Parathyroid adenoma (tissue), 2 donors: ENCODE measurements around the gene PSME2.
"Not testable (repeated sequence)": the region's sequence is repeated elsewhere in the genome, so short reads cannot be mapped to it uniquely, and the experiment has no call there.

ENCODE experiments used
- H2AFZ ChIP-seq: fragments of 300-600 bp; sonication (generic); one replicate; pipeline ENCODE4 v1.7.0; 2017; ENCODE audit warnings: antibody characterized with exemption, mild to moderate bottlenecking
- H3K27ac ChIP-seq: fragments of 300-600 bp; sonication (generic); one replicate; pipeline ENCODE4 v1.7.0; 2017
- H3K27me3 ChIP-seq: fragments of 300-600 bp; sonication (generic); one replicate; pipeline ENCODE4 v1.7.0; 2017; ENCODE audit warnings: low read length; ENCODE audit not compliant: control insufficient read depth, insufficient read depth
- H3K36me3 ChIP-seq: fragments of 300-600 bp; sonication (generic); one replicate; pipeline ENCODE4 v1.7.0; 2017; ENCODE audit warnings: low read length; ENCODE audit not compliant: control insufficient read depth, insufficient read depth
- H3K4me1 ChIP-seq: fragments of 300-600 bp; sonication (generic); one replicate; pipeline ENCODE4 v1.7.0; 2017; ENCODE audit warnings: control low read depth
- H3K4me2 ChIP-seq: fragments of 300-600 bp; sonication (generic); one replicate; pipeline ENCODE4 v1.7.0; 2017; ENCODE audit warnings: low read length
- H3K4me3 ChIP-seq: fragments of 300-600 bp; sonication (generic); one replicate; pipeline ENCODE4 v1.7.0; 2017; ENCODE audit warnings: low read depth, low read length
- H3K79me2 ChIP-seq: fragments of 300-600 bp; sonication (generic); one replicate; pipeline ENCODE4 v1.7.0; 2017; ENCODE audit warnings: control low read depth
- H3K9ac ChIP-seq: fragments of 300-600 bp; sonication (generic); one replicate; pipeline ENCODE4 v1.7.0; 2017; ENCODE audit warnings: mild to moderate bottlenecking
- H3K9me3 ChIP-seq: fragments of 300-600 bp; sonication (generic); one replicate; pipeline ENCODE4 v1.7.0; 2017; ENCODE audit warnings: low read length; ENCODE audit not compliant: control insufficient read depth
- TF ChIP-seq, protein P1 (sequence below): fragments of 300-600 bp; sonication (generic); IDR thresholded peaks from one replicate; pipeline ENCODE4 v1.7.0; 2017; ENCODE audit warnings: antibody characterized with exemption, mild to moderate bottlenecking
- donor health status: primary hyperparathyroidism.

Gene PSME2

DNA sequence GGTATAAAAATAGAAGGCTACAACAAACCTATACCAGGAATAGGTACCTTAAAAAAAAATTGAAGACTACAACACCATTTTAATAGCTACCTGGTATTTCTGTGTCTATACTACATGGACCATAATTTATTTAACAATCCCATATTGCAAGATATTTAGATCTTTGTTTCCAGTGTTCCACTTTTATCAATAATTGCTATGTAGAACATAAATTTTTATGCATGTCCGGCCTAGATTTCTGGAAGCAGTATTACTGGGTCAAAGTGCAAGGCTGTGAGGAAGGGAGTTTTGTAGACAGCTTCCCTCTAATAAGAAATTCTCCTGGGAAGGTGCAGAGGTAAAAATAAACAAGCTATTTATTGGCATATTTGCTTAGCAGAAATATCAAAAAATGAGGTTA lies 35.9 kb downstream of the PSME2 start:
- Histone ChIP-seq H3K4me2 (no peak overlapping the region), H2AFZ (no peak overlapping the region), H3K9ac (no peak overlapping the region), H3K79me2 (peaks cover 24% of the 10 kb centered on the region), H3K27me3 (no peaks in the 10 kb centered on the region), H3K4me3 (no peak overlapping the region), H3K36me3 (no peaks in the 10 kb centered on the region), H3K4me1 (peaks cover 9% of the 10 kb centered on the region), H3K27ac (no peak overlapping the region), H3K9me3 (no peaks in the 10 kb centered on the region)
- TF ChIP-seq, protein P1, sequence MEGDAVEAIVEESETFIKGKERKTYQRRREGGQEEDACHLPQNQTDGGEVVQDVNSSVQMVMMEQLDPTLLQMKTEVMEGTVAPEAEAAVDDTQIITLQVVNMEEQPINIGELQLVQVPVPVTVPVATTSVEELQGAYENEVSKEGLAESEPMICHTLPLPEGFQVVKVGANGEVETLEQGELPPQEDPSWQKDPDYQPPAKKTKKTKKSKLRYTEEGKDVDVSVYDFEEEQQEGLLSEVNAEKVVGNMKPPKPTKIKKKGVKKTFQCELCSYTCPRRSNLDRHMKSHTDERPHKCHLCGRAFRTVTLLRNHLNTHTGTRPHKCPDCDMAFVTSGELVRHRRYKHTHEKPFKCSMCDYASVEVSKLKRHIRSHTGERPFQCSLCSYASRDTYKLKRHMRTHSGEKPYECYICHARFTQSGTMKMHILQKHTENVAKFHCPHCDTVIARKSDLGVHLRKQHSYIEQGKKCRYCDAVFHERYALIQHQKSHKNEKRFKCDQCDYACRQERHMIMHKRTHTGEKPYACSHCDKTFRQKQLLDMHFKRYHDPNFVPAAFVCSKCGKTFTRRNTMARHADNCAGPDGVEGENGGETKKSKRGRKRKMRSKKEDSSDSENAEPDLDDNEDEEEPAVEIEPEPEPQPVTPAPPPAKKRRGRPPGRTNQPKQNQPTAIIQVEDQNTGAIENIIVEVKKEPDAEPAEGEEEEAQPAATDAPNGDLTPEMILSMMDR, result no peak

DNA sequence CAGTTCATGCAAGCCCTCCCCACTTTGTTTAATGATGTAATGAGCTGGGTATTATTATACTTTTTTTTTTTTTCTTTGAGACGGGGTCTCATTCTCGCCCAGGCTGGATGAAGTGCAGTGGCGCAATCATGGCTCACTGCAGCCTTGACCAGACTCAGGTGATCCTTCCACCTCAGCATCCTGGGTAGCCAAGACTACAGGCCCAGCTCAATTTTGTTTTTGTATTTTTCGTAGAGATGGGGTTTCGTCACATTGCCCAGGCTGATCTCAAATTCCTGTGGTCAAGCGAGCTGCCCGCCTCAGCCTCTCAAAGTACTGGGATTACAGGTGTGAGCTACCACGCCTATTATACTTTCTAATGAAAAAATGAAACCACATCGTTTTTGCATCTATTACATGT lies 36.4 kb downstream of the PSME2 start:
- Histone ChIP-seq H3K4me1 (peaks cover 9% of the 10 kb centered on the region), H3K4me2 (no peak overlapping the region), H3K79me2 (peaks cover 22% of the 10 kb centered on the region), H3K27ac (no peak overlapping the region), H3K36me3 (no peaks in the 10 kb centered on the region), H2AFZ (no peak overlapping the region), H3K9ac (no peak overlapping the region), H3K4me3 (no peak overlapping the region), H3K9me3 (no peaks in the 10 kb centered on the region), H3K27me3 (no peaks in the 10 kb centered on the region)
- TF ChIP-seq, protein P1, result no peak

DNA sequence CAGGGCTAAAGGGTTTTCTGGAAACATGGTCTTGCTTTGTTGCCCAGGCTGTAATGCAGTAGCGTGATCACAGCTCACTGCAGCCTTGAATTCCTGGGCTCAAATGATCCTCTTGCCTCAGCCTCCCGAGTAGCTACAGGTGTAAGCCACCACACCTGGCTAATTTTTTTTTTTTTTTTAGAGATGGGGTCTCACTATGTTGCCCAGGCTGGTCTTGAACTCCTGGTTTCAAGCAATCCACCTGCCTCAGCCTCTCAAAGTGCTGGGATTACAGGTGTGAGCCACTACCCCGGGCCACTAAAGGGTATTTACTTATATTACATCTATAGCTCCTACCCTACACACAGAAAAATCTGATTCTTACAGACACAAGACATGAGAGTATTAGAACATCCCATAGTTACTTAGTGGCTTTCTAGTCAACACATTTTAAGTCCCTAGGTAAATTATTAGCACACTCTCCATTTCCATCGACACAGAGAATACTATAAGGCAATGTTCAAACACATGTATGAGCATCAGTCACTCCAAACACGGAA lies 38.0 kb downstream of the PSME2 start:
- peaks cover 7% of the 10 kb centered on the region for H3K4me1 ChIP-seq
- H3K79me2 ChIP-seq, result peaks cover 25% of the 10 kb centered on the region
- no peak overlapping the region for H3K9ac ChIP-seq
- H3K27me3 ChIP-seq, result no peaks in the 10 kb centered on the region
- TF ChIP-seq, protein P1, result no peak
- no peaks in the 10 kb centered on the region for H3K9me3 ChIP-seq
- H3K4me3 ChIP-seq, result no peak overlapping the region
- H3K4me2 ChIP-seq, result no peak overlapping the region
- peak overlapping the region; percentile 48 for H3K27ac ChIP-seq
- H2AFZ ChIP-seq, result peak overlapping the region; percentile 52
- H3K36me3 ChIP-seq, result no peaks in the 10 kb centered on the region

DNA sequence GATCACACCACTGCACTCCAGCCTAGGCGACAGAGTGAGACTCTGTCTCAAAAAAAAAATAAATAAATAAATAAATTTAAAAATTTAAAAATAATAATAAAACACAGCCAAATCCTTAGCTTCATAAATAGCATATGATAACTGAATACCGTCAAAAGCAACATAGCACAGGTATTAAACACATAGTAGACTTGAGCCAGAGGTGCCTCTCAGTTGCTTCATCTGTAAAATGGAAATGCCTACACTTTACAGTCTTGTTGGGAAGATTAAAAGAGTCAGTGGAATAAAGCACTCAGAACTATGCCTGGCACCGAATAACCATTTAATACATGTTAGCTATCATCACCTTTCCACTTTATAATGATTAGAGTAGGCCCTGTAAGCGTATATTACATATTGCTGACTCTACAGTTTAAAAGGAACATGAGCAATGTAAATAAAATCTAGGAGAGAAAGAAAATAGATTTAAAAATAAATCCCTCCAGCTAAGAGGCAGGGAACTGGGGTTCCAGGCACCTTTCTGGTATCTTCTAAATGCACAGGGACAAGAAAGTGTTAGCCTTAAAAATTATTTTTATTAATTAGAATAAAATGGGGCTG lies 39.6 kb downstream of the PSME2 start:
- Histone ChIP-seq H3K79me2 (peaks cover 29% of the 10 kb centered on the region), H3K27ac (no peak overlapping the region)

DNA sequence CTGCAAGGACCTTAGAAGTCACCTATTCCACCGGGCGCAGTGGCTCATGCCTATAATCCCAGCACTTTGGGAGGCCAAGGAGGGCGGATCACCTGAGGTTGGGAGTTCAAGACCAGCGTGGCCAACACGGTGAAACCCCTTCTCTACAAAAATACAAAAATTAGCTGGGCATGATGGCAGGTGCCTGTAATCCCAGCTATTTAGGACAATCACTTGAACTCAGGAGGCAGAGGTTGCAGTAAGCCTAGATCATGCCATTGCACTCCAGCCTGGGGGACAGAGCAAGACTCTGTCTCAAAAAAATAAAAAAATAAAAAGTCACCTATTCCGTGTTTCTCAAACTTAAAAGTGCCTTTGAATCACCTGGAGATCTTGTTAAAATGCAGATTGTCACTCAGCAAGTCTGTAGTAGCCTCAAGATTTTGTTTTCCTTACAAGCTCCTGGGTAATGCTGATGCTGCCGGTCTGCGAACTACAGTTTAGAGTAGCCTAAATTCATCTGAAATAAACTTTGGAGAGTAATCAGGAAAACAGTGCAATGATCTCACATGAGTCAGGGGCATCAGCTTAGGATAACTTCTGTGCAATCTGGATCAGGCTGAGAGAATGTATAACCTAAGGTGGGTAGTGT lies 40.7 kb downstream of the PSME2 start:
- H3K4me2 ChIP-seq, H3K9me3 ChIP-seq, H3K27ac ChIP-seq, H3K4me3 ChIP-seq, H3K36me3 ChIP-seq, H3K27me3 ChIP-seq, H2AFZ ChIP-seq, H3K4me1 ChIP-seq, H3K9ac ChIP-seq: not testable (repeated sequence)
- peaks cover 22% of the 10 kb centered on the region for H3K79me2 ChIP-seq

More for the DNA sequence above, 39.6 kb downstream of the PSME2 start:
- no peaks in the 10 kb centered on the region for H3K27me3 ChIP-seq
- H3K4me1 ChIP-seq, result peaks cover 6% of the 10 kb centered on the region
- no peak overlapping the region for H3K4me3 ChIP-seq
- no peak overlapping the region for H3K9ac ChIP-seq
- no peak overlapping the region for H2AFZ ChIP-seq
- H3K4me2 ChIP-seq, result no peak overlapping the region
- TF ChIP-seq, protein P1, result no peak
- H3K36me3 ChIP-seq, result no peaks in the 10 kb centered on the region
- H3K9me3 ChIP-seq, result no peaks in the 10 kb centered on the region
